Lung (tissue), 12 donors: Measurements from ENCODE around the gene ACTL10. TPM values are rescaled to one million over a fixed set of nuclear protein-coding genes. Genes with fewer than 3 reads are reported as not detected.

Experiments used
- ATAC-seq: fragments of 200-7000 bp; cut with Tn5 transposase; one replicate; pipeline ENCODE4 v1.9.1; 2020; ENCODE audit warnings: moderate number of reproducible peaks; ENCODE audit not compliant: insufficient read depth, low FRiP score
- DNase-seq, 3 donors: peaks; one replicate each; pipeline ENCODE4 v3.0.0-alpha.2; 2013 to 2017
- H3K27ac ChIP-seq, 2 donors: one replicate each; pipeline ENCODE4 v1.5.1; 2013; ENCODE audit warnings: mild to moderate bottlenecking in 2 of 2, moderate library complexity in 2 of 2, control low read depth in 1 of 2, inconsistent platforms in 1 of 2, low read depth in 1 of 2, low read length in 1 of 2
- H3K27me3 ChIP-seq, 3 donors: one replicate each; pipeline ENCODE4 v1.5.1; 2013; ENCODE audit warnings: low read length in 2 of 3; ENCODE audit not compliant: control insufficient read depth in 3 of 3, insufficient read depth in 3 of 3
- H3K36me3 ChIP-seq, 4 donors: one replicate each; pipeline ENCODE4 v1.5.1; 2013; ENCODE audit warnings: low read length in 4 of 4, mild to moderate bottlenecking in 1 of 4, moderate library complexity in 1 of 4; ENCODE audit not compliant: control insufficient read depth in 4 of 4, insufficient read depth in 4 of 4
- H3K4me1 ChIP-seq, 5 donors: one replicate each; pipeline ENCODE4 v1.5.1; 2013; ENCODE audit warnings: low read length in 5 of 5, mild to moderate bottlenecking in 2 of 5, moderate library complexity in 1 of 5; ENCODE audit not compliant: control insufficient read depth in 5 of 5, insufficient read depth in 5 of 5
- H3K4me3 ChIP-seq: one replicate; pipeline ENCODE4 v1.5.1; 2013; ENCODE audit warnings: mild to moderate bottlenecking, control low read depth, moderate library complexity
- H3K9ac ChIP-seq, 2 donors: one replicate each; pipeline ENCODE4 v1.5.1; 2013; ENCODE audit warnings: low read length in 2 of 2, control low read depth in 1 of 2; ENCODE audit not compliant: insufficient read depth in 1 of 2
- H3K9me3 ChIP-seq, 4 donors: one replicate each; pipeline ENCODE4 v1.5.1; 2013; ENCODE audit warnings: low read length in 3 of 4, mild to moderate bottlenecking in 1 of 4, moderate library complexity in 1 of 4; ENCODE audit not compliant: control insufficient read depth in 4 of 4, insufficient read depth in 3 of 4
- WGBS, 2 donors: extraction: QIAGEN DNeasy Blood & Tissue Kit; methylation state at CpG; one replicate each; pipeline ENCODE4 v1.1.7; 2013; 5-methylcytosine and 5-hydroxymethylcytosine counted together
- polyA plus RNA-seq, 2 donors: library from polyadenylated mRNA; stranded (reverse); fragments of 200-250 nt; gene quantifications; one replicate each; pipeline ENCODE4 v1.2.1, GENCODE V29; 2013
- total RNA-seq, 2 donors: library from RNA; depleted of rRNA in 1 of 2; stranded (reverse); fragments of >200 nt in 1 of 2; gene quantifications; one replicate each; pipeline ENCODE4 v1.2.1, GENCODE V29; 2014 to 2021
- TF ChIP-seq, protein P1 (sequence below): IDR thresholded peaks from 2 replicates; pipeline ENCODE4 v1.5.1; 2012; ENCODE audit warnings: mild to moderate bottlenecking; ENCODE audit errors: control extremely low read depth, extremely low read depth
- donor health status: control.
- donor health status: control.
- donor health status: Bipolar disorder and iron deficiency.
- donor health status: healthy.
- donor health status: DM: yes; HTN: yes; CAD: no.

The ACTL10 gene
- total and polyA plus RNA-seq, 4 donors = 0.26 to 3.4 (median 2.2) TPM

DNA sequence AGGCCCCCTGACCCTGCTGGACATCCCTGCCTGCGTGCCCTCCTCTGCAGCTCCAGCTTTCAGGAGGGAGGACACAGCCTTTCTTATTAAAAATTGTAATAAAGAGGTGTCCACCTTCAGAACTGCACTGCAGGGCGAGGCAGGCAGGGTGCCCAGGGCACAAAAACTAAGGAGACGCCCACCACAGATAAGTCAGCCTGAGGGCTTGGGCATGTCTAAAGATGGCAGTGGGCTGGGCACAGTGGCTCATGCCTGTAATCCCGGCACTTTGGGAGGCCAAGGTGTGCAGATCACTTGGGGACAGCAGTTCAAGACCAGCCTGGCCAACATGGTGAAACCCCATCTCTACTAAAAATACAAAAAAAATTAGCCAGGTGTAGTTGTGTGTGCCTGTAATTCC, 11.6 kb upstream of the ACTL10 start:
- peaks cover 0 to 16% (median 0%) of the 10 kb centered on the region in 5 donors for H3K4me1 ChIP-seq
- H3K27me3 ChIP-seq = no peaks in the 10 kb centered on the region
- DNase-seq (no peak), ATAC-seq (no peak)
- H3K4me3 ChIP-seq = no peak overlapping the region
- WGBS, 2 donors = 65 to 71% methylated on average over 4 of the region's 4 CpGs
- peak overlapping the region in 1 of 2 donors; percentile 60 for H3K27ac ChIP-seq
- no peak overlapping the region for H3K9ac ChIP-seq
- H3K36me3 ChIP-seq = peaks cover 0 to 17% (median 5%) of the 10 kb centered on the region in 4 donors
- no peaks in the 10 kb centered on the region for H3K9me3 ChIP-seq
- TF ChIP-seq, protein P1, sequence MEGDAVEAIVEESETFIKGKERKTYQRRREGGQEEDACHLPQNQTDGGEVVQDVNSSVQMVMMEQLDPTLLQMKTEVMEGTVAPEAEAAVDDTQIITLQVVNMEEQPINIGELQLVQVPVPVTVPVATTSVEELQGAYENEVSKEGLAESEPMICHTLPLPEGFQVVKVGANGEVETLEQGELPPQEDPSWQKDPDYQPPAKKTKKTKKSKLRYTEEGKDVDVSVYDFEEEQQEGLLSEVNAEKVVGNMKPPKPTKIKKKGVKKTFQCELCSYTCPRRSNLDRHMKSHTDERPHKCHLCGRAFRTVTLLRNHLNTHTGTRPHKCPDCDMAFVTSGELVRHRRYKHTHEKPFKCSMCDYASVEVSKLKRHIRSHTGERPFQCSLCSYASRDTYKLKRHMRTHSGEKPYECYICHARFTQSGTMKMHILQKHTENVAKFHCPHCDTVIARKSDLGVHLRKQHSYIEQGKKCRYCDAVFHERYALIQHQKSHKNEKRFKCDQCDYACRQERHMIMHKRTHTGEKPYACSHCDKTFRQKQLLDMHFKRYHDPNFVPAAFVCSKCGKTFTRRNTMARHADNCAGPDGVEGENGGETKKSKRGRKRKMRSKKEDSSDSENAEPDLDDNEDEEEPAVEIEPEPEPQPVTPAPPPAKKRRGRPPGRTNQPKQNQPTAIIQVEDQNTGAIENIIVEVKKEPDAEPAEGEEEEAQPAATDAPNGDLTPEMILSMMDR = no peak

DNA sequence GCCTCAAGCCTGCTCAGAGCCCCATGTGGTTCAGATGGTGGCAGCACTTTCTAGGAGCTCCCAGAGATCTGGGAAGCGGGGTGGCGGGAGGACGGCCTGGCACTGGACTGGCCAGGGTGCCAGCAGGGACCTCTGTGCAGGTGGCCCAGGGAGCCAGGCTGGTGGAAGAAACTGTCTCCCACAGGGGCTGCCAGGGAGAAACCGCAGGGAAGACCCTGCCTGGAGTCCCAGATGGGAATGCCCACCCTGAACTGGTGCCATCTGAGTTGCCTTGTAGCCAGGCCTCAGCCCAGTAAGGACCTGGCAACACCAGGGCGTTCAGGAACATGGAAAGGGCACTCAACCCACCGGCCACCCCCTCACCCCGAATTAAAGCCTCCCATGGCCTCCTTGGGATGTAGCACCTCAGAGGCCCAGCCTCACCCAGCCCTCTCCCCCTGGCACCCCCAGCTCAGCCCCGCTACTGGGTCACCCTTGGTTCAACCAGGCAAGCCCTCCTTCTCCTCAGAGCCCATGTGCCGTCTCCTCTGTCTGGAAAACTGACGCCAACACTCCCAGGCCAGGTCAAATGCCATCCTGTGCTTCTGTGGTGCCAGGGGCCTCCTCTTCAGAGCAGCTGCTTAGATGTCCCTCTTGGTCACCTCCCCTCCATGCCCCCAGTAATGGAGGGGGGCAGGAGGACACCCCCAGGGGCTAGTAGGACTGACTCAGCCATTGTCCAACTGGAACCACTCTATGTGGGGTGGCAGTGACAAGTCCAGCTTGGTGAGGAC, 10.5 kb upstream of the ACTL10 start:
- Histone ChIP-seq H3K4me1 (peaks cover 0 to 16% (median 0%) of the 10 kb centered on the region in 5 donors), H3K27ac (no peak overlapping the region), H3K27me3 (no peaks in the 10 kb centered on the region), H3K9ac (no peak overlapping the region), H3K9me3 (no peaks in the 10 kb centered on the region), H3K36me3 (peaks cover 0 to 18% (median 4%) of the 10 kb centered on the region in 4 donors), H3K4me3 (no peak overlapping the region)
- TF ChIP-seq, protein P1 = no peak
- no peak for ATAC-seq
- DNase-seq = no peak
- WGBS, 2 donors = 92 to 97% methylated on average over 10 of the region's 10 CpGs

DNA sequence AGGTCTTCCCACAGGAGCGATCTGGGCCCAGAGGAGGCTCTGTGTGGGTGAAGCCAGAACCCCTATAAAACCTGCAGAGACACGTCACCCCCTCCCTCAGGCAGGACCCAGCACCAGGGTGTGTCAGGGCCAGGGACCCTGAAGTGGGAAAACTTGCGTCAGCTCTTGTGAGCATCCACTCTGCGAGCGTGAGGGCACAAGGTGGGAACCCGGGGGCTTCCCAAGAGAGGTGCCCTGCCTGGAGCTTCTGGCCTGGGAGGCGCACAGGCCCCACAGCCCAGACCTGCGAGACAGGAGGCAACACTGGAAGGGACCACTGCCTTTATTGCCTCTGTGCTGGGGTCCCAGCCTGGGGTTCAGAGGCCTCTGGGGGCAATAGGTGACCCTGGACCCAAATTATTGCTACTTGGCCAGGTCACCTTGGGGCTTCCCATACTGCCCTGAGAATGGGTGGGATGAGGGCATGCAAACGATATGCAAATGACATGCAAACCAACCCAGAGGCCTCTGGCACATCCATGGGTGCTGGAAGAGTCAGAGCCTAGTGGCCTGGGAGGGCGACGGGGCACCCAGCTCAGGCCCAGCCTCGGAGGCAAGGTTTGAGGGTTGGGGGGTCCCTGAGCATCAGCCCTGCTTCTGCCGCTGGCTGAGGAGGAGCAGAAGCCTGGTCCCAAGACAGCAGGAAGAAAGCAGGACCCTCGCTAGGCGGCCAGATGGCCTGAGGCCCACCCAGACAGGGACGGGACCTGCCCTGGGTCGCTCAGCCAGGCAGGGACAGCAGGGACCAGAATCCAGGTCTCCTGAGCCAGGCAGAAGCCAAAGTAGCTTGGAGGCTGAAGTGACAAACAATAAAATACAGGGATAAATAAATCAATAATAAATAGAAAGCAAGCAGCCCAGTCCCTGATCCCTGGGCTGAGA, 9.7 kb upstream of the ACTL10 start:
- Histone ChIP-seq H3K9me3 (no peaks in the 10 kb centered on the region), H3K27ac (no peak overlapping the region), H3K36me3 (peaks cover 0 to 18% (median 4%) of the 10 kb centered on the region in 4 donors), H3K4me3 (no peak overlapping the region), H3K9ac (no peak overlapping the region), H3K4me1 (peaks cover 0 to 16% (median 0%) of the 10 kb centered on the region in 5 donors), H3K27me3 (no peaks in the 10 kb centered on the region)
- TF ChIP-seq, protein P1 = no peak
- no peak for DNase-seq
- 94 to 96% methylated on average over 17 of the region's 17 CpGs for WGBS, 2 donors
- no peak for ATAC-seq
